GM21717 (cell line): ENCODE results near the gene SUPT3H.
A peak's percentile ranks its signal among the peaks of the same experiment; 100 is the strongest.
"Not testable (repeated sequence)": the region's sequence is repeated elsewhere in the genome, so short reads cannot be mapped to it uniquely, and the experiment has no call there.

Source experiments
- ATAC-seq: cut with Tn5 transposase; IDR thresholded peaks from one replicate; pipeline ENCODE4 v1.9.1; 2021; ENCODE audit warnings: mild to moderate bottlenecking, moderate library complexity; ENCODE audit not compliant: unreplicated experiment

SUPT3H gene

GRCh38 chr6:45187836-45188235, 189.9 kb downstream of the SUPT3H start:
- no peak for ATAC-seq

- no peak for ATAC-seq
These were observed 192.1 kb downstream of the SUPT3H start for GRCh38 chr6:45185403-45186251.

GRCh38 chr6:45184937-45185336, 192.8 kb downstream of the SUPT3H start:
- no peak for ATAC-seq

- no peak for ATAC-seq
These were observed 193.7 kb downstream of the SUPT3H start for GRCh38 chr6:45184040-45184439.

- ATAC-seq: not testable (repeated sequence)
These were observed 201.4 kb downstream of the SUPT3H start for GRCh38 chr6:45176373-45176772.

- no peak for ATAC-seq
These were observed 202.5 kb downstream of the SUPT3H start for GRCh38 chr6:45175272-45175671.

GRCh38 chr6:45174045-45174444, 203.7 kb downstream of the SUPT3H start:
- ATAC-seq: no peak

- ATAC-seq: no peak
These were observed 206.4 kb downstream of the SUPT3H start for GRCh38 chr6:45171380-45171779.

GRCh38 chr6:45170309-45170708, 207.4 kb downstream of the SUPT3H start:
- no peak for ATAC-seq

GRCh38 chr6:45169815-45170214, 207.9 kb downstream of the SUPT3H start:
- ATAC-seq: no peak

GRCh38 chr6:45163952-45164766, 213.6 kb downstream of the SUPT3H start:
- peak; percentile 82 for ATAC-seq

GRCh38 chr6:45160305-45160704, 217.4 kb downstream of the SUPT3H start:
- ATAC-seq: no peak

- ATAC-seq: peak; percentile 98
These were observed 221.7 kb downstream of the SUPT3H start for GRCh38 chr6:45156075-45156474.

- no peak for ATAC-seq
These were observed 222.3 kb downstream of the SUPT3H start for GRCh38 chr6:45155341-45155894.

GRCh38 chr6:45154679-45155078, 223.1 kb downstream of the SUPT3H start:
- no peak for ATAC-seq

GRCh38 chr6:45148711-45149341, 228.9 kb downstream of the SUPT3H start:
- no peak for ATAC-seq

GRCh38 chr6:45148278-45148677, 229.5 kb downstream of the SUPT3H start:
- no peak for ATAC-seq

GRCh38 chr6:45145658-45146057, 232.1 kb downstream of the SUPT3H start:
- ATAC-seq: not testable (repeated sequence)

- ATAC-seq: no peak
These were observed 239.0 kb downstream of the SUPT3H start for GRCh38 chr6:45138765-45139164.

- no peak for ATAC-seq
These were observed 241.2 kb downstream of the SUPT3H start for GRCh38 chr6:45136495-45136894.

GRCh38 chr6:45132658-45133294, 245.0 kb downstream of the SUPT3H start:
- no peak for ATAC-seq
